HG03442 (cell line): ENCODE measurements around the gene RFX1.

ENCODE experiments used
- ATAC-seq: cut with Tn5 transposase; IDR thresholded peaks from one replicate; pipeline ENCODE4 v1.9.1; 2021; ENCODE audit warnings: mild to moderate bottlenecking, moderate library complexity; ENCODE audit not compliant: unreplicated experiment

Gene RFX1

GRCh38 chr19:13914777-13915176, 91.3 kb downstream of the RFX1 start:
- ATAC-seq = no peak

- no peak for ATAC-seq
Measured at GRCh38 chr19:13913352-13913751, 92.8 kb downstream of the RFX1 start.
